ENCODE data around the gene TBC1D13. TPM values are rescaled to one million over a fixed set of nuclear protein-coding genes. Genes with fewer than 3 reads are reported as not detected.
A peak's percentile ranks its signal among the peaks of the same experiment; 100 is the strongest.

Gene TBC1D13
- total and polyA plus RNA-seq, 8 donors, result 21.3 to 30.7 (median 27.2) TPM

- Histone ChIP-seq H3K36me3 (peaks cover 0 to 7% of the 10 kb centered on the region in 2 donors), H3K27me3 (no peaks in the 10 kb centered on the region), H3K9me3 (no peaks in the 10 kb centered on the region), H3K4me3 (no peak overlapping the region), H3K27ac (no peak overlapping the region), H3K4me1 (peaks cover 5 to 9% of the 10 kb centered on the region in 2 donors)
- ATAC-seq (no peak), DNase-seq (no peak)
- intact Hi-C loops (cut with DNase I), result no loop called here
- TF ChIP-seq, protein P1, sequence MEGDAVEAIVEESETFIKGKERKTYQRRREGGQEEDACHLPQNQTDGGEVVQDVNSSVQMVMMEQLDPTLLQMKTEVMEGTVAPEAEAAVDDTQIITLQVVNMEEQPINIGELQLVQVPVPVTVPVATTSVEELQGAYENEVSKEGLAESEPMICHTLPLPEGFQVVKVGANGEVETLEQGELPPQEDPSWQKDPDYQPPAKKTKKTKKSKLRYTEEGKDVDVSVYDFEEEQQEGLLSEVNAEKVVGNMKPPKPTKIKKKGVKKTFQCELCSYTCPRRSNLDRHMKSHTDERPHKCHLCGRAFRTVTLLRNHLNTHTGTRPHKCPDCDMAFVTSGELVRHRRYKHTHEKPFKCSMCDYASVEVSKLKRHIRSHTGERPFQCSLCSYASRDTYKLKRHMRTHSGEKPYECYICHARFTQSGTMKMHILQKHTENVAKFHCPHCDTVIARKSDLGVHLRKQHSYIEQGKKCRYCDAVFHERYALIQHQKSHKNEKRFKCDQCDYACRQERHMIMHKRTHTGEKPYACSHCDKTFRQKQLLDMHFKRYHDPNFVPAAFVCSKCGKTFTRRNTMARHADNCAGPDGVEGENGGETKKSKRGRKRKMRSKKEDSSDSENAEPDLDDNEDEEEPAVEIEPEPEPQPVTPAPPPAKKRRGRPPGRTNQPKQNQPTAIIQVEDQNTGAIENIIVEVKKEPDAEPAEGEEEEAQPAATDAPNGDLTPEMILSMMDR (IDR thresholded peaks at IDR 0.05), result no peak
These were observed 21.6 kb upstream of the TBC1D13 start for GRCh38 chr9:128765499-128765898.

DNA sequence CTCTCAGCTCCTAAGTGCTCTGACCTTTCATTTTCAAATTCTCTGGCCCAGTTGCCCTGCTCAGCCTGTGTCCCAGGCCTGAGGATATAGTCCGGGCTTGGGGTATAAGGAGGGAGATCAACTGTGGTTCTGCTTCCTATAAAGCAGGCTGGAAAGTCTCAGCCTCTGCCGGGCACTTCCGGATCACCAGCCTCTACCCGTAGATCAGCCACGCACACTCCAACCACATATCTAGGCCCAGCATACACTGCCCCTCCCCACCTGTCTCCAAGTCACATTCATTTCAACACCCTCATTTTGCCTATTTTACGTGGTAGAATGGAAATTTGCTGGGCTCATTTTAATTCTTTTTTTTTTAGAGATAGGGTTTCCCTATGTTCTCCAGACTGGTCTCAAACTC is 18.4 kb upstream of the TBC1D13 start:
- no peak overlapping the region for H3K4me3 ChIP-seq

DNA sequence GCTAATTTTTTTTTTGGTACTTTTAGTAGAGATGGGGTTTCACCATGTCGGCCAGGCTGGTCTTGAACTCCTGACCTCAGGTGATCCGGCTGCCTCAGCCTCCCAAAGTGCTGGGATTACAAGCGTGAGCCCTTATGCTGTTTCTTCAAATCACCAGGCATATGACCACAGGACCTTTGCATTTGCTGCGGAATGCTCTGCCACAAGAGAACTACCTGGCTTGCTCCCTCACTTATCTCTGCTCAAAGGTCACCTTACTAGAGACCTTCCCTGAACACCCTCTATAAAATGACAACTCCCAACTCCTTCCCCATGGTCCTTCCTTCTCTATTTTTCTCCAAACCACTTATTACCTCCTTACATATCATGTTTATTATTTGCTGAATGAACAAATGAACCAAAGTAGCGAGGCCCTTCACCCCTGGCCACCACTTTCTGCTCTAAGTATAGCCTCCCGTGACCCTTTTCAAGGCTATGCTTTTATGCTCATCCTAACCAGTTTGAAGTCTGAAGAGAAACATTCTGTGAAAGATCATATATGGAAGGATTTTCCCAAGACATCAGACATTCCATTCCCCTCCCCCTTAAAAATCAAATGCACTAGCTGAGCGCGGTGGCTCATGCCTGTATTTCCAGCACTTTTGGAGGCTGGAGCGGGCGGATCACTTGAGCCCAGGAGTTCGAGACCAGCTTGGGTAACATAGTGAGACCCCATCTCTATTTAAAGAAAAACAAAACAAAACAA is 16.6 kb upstream of the TBC1D13 start:
- ATAC-seq, result no peak
- intact Hi-C loops (cut with DNase I), result no loop called here
- H3K4me3 ChIP-seq, result peak overlapping the region; percentile 74 to 79
- H3K4me1 ChIP-seq, result peaks cover 9 to 24% of the 10 kb centered on the region in 2 donors
- no peak for DNase-seq
- TF ChIP-seq, protein P1 (IDR thresholded peaks at IDR 0.05), result no peak
- H3K27ac ChIP-seq, result peak overlapping the region; percentile 90 to 93
- peaks cover 0 to 7% of the 10 kb centered on the region in 2 donors for H3K36me3 ChIP-seq
- H3K9me3 ChIP-seq, result peaks cover 0 to 4% of the 10 kb centered on the region in 2 donors
- no peaks in the 10 kb centered on the region for H3K27me3 ChIP-seq

More for the DNA sequence above, 18.4 kb upstream of the TBC1D13 start:
- Histone ChIP-seq H3K36me3 (peaks cover 0 to 7% of the 10 kb centered on the region in 2 donors), H3K27me3 (no peaks in the 10 kb centered on the region), H3K9me3 (no peaks in the 10 kb centered on the region), H3K27ac (no peak overlapping the region), H3K4me1 (peaks cover 9 to 24% of the 10 kb centered on the region in 2 donors)
- TF ChIP-seq, protein P1 (IDR thresholded peaks at IDR 0.05), result no peak
- ATAC-seq, result no peak
- DNase-seq, result no peak
- intact Hi-C loops (cut with DNase I), result no loop called here

DNA sequence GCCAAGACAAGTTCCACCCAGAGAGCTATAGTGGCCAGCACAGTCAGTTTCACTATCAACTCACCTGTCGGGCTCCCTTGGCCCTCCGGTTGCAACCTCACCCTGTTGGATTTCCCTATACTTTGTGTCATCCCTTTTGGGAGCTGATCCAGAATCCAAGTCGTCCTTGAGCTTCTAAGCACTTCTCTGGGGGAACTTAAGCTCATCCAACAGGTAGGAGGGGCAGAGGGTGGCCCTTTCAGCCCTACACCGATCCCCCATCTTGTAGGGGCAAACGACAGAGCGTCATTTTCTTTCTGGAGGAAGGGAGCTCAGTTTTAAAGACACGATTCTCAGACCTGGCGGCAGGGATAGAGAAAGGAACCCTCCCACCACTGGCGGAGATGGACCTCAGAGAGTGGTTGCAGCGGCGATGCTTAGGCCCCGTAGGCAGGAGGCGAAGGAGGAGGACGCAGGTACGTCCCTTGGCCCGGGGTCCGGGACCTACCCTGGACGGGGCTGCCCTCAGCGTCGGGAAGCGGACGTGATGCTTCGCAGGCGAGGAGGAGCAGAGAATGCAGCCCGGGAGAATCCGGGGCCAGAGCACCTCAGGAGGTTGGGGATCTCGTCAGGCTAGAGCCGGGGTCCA is 15.8 kb upstream of the TBC1D13 start:
- intact Hi-C loops (cut with DNase I), result no loop called here
- H3K9me3 ChIP-seq, result peaks cover 0 to 9% of the 10 kb centered on the region in 2 donors
- H3K36me3 ChIP-seq, result peaks cover 0 to 7% of the 10 kb centered on the region in 2 donors
- H3K27ac ChIP-seq, result peak overlapping the region; percentile 90 to 93
- H3K4me3 ChIP-seq, result peak overlapping the region; percentile 74 to 79
- H3K4me1 ChIP-seq, result peaks cover 9 to 24% of the 10 kb centered on the region in 2 donors
- TF ChIP-seq, protein P1 (IDR thresholded peaks at IDR 0.05), result no peak
- DNase-seq (peak in 1 of 4 donors; percentile 14), ATAC-seq (peak; percentile 31)
- H3K27me3 ChIP-seq, result no peaks in the 10 kb centered on the region

All from left lung (tissue), 10 donors.